IMR-90 (cell line): ENCODE measurements around the gene AVPR1B. TPM values are rescaled to one million over a fixed set of nuclear protein-coding genes. Genes with fewer than 3 reads are reported as not detected.

ENCODE experiments used
- ATAC-seq: fragments of 200-7000 bp; cut with Tn5 transposase; 2 replicates; pipeline ENCODE4 v1.9.1; 2020; ENCODE audit warnings: low read depth, mild to moderate bottlenecking, moderate library complexity
- BruUV-seq: library from RNA; stranded (reverse); fragments of 400-500 nt; replicated peaks from 2 replicates; lab custom pipeline; 2021; lab: Mats Ljungman, UMichigan
- CTCF ChIA-PET: fragments of 300-600 bp; formaldehyde crosslinking; extraction: SDS; loops from one replicate; lab custom pipeline; 2021; ENCODE audit warnings: antibody characterized with exemption; lab: Yijun Ruan, JAX
- POLR2A ChIA-PET: fragments of 300-600 bp; sonication (Branson Sonifier 250); formaldehyde crosslinking; loops from one replicate; lab custom pipeline; 2022; ENCODE audit warnings: antibody characterized with exemption; ENCODE audit not compliant: unreplicated experiment; lab: Charles Lee
- DNase-seq: peaks from one replicate; pipeline ENCODE4 v3.0.0; 2013
- H2AFZ ChIP-seq: replicated peaks from 2 replicates; pipeline ENCODE3; 2013; ENCODE audit warnings: low read length, mild to moderate bottlenecking; ENCODE audit not compliant: poor library complexity
- H2AK5ac ChIP-seq: 2 replicates; pipeline ENCODE4 v1.6.1; 2013; ENCODE audit warnings: low read depth, low read length, inconsistent platforms
- H2AK9ac ChIP-seq: replicated peaks from 2 replicates; pipeline ENCODE3; 2013; ENCODE audit warnings: mild to moderate bottlenecking, low read depth, low read length, moderate library complexity; ENCODE audit not compliant: poor library complexity
- H2BK120ac ChIP-seq: 2 replicates; pipeline ENCODE4 v1.6.1; 2013; ENCODE audit warnings: low read depth, low read length, inconsistent platforms
- H2BK15ac ChIP-seq: 3 replicates; pipeline ENCODE4 v1.6.1; 2013; ENCODE audit warnings: low read depth, low read length, inconsistent platforms
- H2BK20ac ChIP-seq: 2 replicates; pipeline ENCODE4 v1.6.1; 2013; ENCODE audit warnings: low read depth, mild to moderate bottlenecking, inconsistent platforms, low read length, moderate library complexity
- H2BK5ac ChIP-seq: 2 replicates; pipeline ENCODE4 v1.6.1; 2013; ENCODE audit warnings: mild to moderate bottlenecking, low read depth, low read length, inconsistent platforms; ENCODE audit not compliant: poor library complexity, severe bottlenecking
- H3K14ac ChIP-seq: replicated peaks from 2 replicates; pipeline ENCODE4 v1.6.1; 2013; ENCODE audit warnings: low read depth, low read length, inconsistent platforms
- H3K18ac ChIP-seq: 2 replicates; pipeline ENCODE4 v1.6.1; 2013; ENCODE audit warnings: low read depth, low read length, control low read depth
- H3K23ac ChIP-seq: 2 replicates; pipeline ENCODE4 v1.6.1; 2013; ENCODE audit warnings: low read depth, low read length, inconsistent platforms
- H3K27ac ChIP-seq: 2 replicates; pipeline ENCODE4 v1.5.1; 2013; ENCODE audit warnings: mild to moderate bottlenecking, control low read depth, low read length; ENCODE audit not compliant: insufficient read depth
- H3K27me3 ChIP-seq: 2 replicates; pipeline ENCODE4 v1.6.1; 2013; ENCODE audit warnings: low read length; ENCODE audit not compliant: control insufficient read depth, insufficient read depth
- H3K36me3 ChIP-seq: 2 replicates; pipeline ENCODE4 v1.6.1; 2013; ENCODE audit warnings: low read length, mixed read lengths; ENCODE audit not compliant: control insufficient read depth, insufficient read depth
- H3K4ac ChIP-seq: 2 replicates; pipeline ENCODE4 v1.6.1; 2013; ENCODE audit warnings: low read depth, low read length, inconsistent platforms
- H3K4me1 ChIP-seq: 2 replicates; pipeline ENCODE4 v1.6.1; 2013; ENCODE audit warnings: low read length, mixed read lengths; ENCODE audit not compliant: control insufficient read depth, insufficient read depth
- H3K4me2 ChIP-seq: 2 replicates; pipeline ENCODE4 v1.6.1; 2013; ENCODE audit warnings: low read depth, mild to moderate bottlenecking, control low read depth, low read length, moderate library complexity
- H3K4me3 ChIP-seq: 2 replicates; pipeline ENCODE4 v1.5.1; 2013; ENCODE audit warnings: low read depth, mild to moderate bottlenecking, control low read depth, low read length, moderate library complexity; ENCODE audit not compliant: insufficient read depth
- H3K56ac ChIP-seq: 2 replicates; pipeline ENCODE4 v1.6.1; 2013; ENCODE audit warnings: low read length, inconsistent platforms; ENCODE audit not compliant: insufficient read depth; ENCODE audit errors: extremely low read depth
- H3K79me1 ChIP-seq, 2 experiments: 2 replicates each; pipeline ENCODE4 v1.6.1; 2013; ENCODE audit warnings: low read length in 2 of 2, inconsistent platforms in 1 of 2, low read depth in 1 of 2
- H3K9ac ChIP-seq: 2 replicates; pipeline ENCODE4 v1.6.1; 2013; ENCODE audit warnings: low read depth, low read length, control low read depth
- H3K9me1 ChIP-seq: 2 replicates; pipeline ENCODE4 v1.6.1; 2013; ENCODE audit warnings: low read length, inconsistent platforms; ENCODE audit not compliant: insufficient read depth
- H3K9me3 ChIP-seq: 2 replicates; pipeline ENCODE4 v1.6.1; 2013; ENCODE audit warnings: low read length; ENCODE audit not compliant: control insufficient read depth, insufficient read depth
- H4K20me1 ChIP-seq: 2 replicates; pipeline ENCODE4 v1.6.1; 2013; ENCODE audit warnings: low read length, inconsistent platforms; ENCODE audit not compliant: insufficient read depth
- H4K5ac ChIP-seq: 2 replicates; pipeline ENCODE4 v1.6.1; 2013; ENCODE audit warnings: mild to moderate bottlenecking, low read depth, low read length, control low read depth
- H4K8ac ChIP-seq, 2 experiments: 2 replicates each; pipeline ENCODE4 v1.6.1; 2013; ENCODE audit warnings: low read depth in 2 of 2, low read length in 2 of 2, control low read depth in 1 of 2, inconsistent platforms in 1 of 2
- H4K91ac ChIP-seq: 2 replicates; pipeline ENCODE4 v1.6.1; 2013; ENCODE audit warnings: low read depth, low read length, inconsistent platforms; ENCODE audit not compliant: insufficient read depth
- BHLHE40 ChIP-seq: fragments of 150-350 bp; IDR thresholded peaks from 2 replicates; pipeline ENCODE4 v1.6.1; 2016; ENCODE audit warnings: mild to moderate bottlenecking, low read depth, low read length
- CEBPB ChIP-seq: IDR thresholded peaks from 2 replicates; pipeline ENCODE4 v1.6.1; 2012; ENCODE audit warnings: low read depth, low read length, improper control_type of control experiment
- CHD1 ChIP-seq: IDR thresholded peaks from 2 replicates; pipeline ENCODE4 v1.6.1; 2012; ENCODE audit warnings: low read depth, low read length, improper control_type of control experiment
- CTCF ChIP-seq: conservative IDR thresholded peaks from 2 replicates; pipeline ENCODE4 v1.5.1; 2012; ENCODE audit warnings: mild to moderate bottlenecking, low read depth, low read length, improper control_type of control experiment
- FOS ChIP-seq: fragments of 150-350 bp; IDR thresholded peaks from 2 replicates; pipeline ENCODE4 v1.6.1; 2016; ENCODE audit warnings: low read depth, low read length
- MAFK ChIP-seq: IDR thresholded peaks from 2 replicates; pipeline ENCODE4 v1.6.1; 2012; ENCODE audit warnings: low read depth, low read length, improper control_type of control experiment
- MAZ ChIP-seq: IDR thresholded peaks from 2 replicates; pipeline ENCODE4 v1.6.1; 2012; ENCODE audit warnings: low read depth, mild to moderate bottlenecking, low read length, improper control_type of control experiment, moderate library complexity, borderline replicate concordance
- MXI1 ChIP-seq: IDR thresholded peaks from 2 replicates; pipeline ENCODE4 v1.6.1; 2012; ENCODE audit warnings: low read depth, mild to moderate bottlenecking, low read length, moderate library complexity, borderline replicate concordance
- NFE2L2 ChIP-seq: fragments of 150-350 bp; IDR thresholded peaks from 2 replicates; pipeline ENCODE4 v1.6.1; 2016; ENCODE audit warnings: low read depth, mild to moderate bottlenecking, low read length
- POLR2A ChIP-seq: IDR thresholded peaks from 2 replicates; pipeline ENCODE4 v1.6.1; 2012; ENCODE audit warnings: mild to moderate bottlenecking, low read depth, low read length
- RAD21 ChIP-seq: IDR thresholded peaks from 2 replicates; pipeline ENCODE4 v1.6.1; 2012; ENCODE audit warnings: low read length, improper control_type of control experiment
- RCOR1 ChIP-seq: IDR thresholded peaks from 2 replicates; pipeline ENCODE4 v1.6.1; 2012; ENCODE audit warnings: mild to moderate bottlenecking, low read length, improper control_type of control experiment; ENCODE audit not compliant: insufficient replicate concordance
- RFX5 ChIP-seq: IDR thresholded peaks from 2 replicates; pipeline ENCODE4 v1.8.0; 2012; ENCODE audit warnings: low read depth, mild to moderate bottlenecking, low read length, moderate library complexity
- SMC3 ChIP-seq: fragments of 150-350 bp; IDR thresholded peaks from 2 replicates; pipeline ENCODE4 v1.6.1; 2016; ENCODE audit warnings: low read depth, mild to moderate bottlenecking, antibody characterized with exemption, low read length, moderate library complexity
- WGBS, 2 experiments: methylation state at CpG; one replicate each; pipeline versions ENCODE4 v1.1.5 to v1.1.7; 2013; ENCODE audit warnings: missing lambda C conversion rate in 2 of 2; ENCODE audit not compliant: insufficient read length in 1 of 2; ENCODE audit errors: extremely low coverage in 2 of 2; 5-methylcytosine and 5-hydroxymethylcytosine counted together
- dilution Hi-C: fragments of 300-500 bp; cut with HindIII; formaldehyde crosslinking; loops from one replicate; pipeline ENCODE4 v1.14.3; 2018; ENCODE audit warnings: low sequenced_read_pairs; ENCODE audit not compliant: unreplicated experiment
- in situ Hi-C: fragments of 300-500 bp; cut with MboI; formaldehyde crosslinking; loops from 3 replicates; pipeline ENCODE4 v1.14.3; 2019; ENCODE audit warnings: low sequenced_read_pairs, inconsistent platforms, mixed read lengths
- intact Hi-C: fragments of 100-400 bp; cut with micrococcal nuclease; formaldehyde crosslinking; loops from 2 replicates; pipeline ENCODE4 v1.10.0; 2022
- polyA plus RNA-seq, 3 experiments: library from polyadenylated mRNA; depleted of rRNA; stranded (reverse); fragments of >200 nt; gene quantifications; 2 replicates each; pipeline ENCODE4 v1.2.3, GENCODE V29; 2012; ENCODE audit warnings: low replicate concordance in 1 of 3
- total RNA-seq: library from RNA; depleted of rRNA; stranded (reverse); fragments of >200 nt; gene quantifications from 2 replicates; pipeline ENCODE4 v1.2.3, GENCODE V29; 2012
- TF ChIP-seq, protein P1 (sequence below): fragments of 150-350 bp; IDR thresholded peaks from 2 replicates; pipeline ENCODE4 v1.6.1; 2017; ENCODE audit warnings: mild to moderate bottlenecking, antibody characterized with exemption, low read length, low read depth
- TF ChIP-seq, protein P2 (sequence below): fragments of 150-350 bp; IDR thresholded peaks from 2 replicates; pipeline ENCODE4 v1.6.1; 2016; ENCODE audit warnings: low read depth, mild to moderate bottlenecking, low read length, moderate library complexity, borderline replicate concordance

The AVPR1B gene
- total and polyA plus RNA-seq, 2 of the 4 experiments (the other 2 are of a cell fraction) = not detected

DNA sequence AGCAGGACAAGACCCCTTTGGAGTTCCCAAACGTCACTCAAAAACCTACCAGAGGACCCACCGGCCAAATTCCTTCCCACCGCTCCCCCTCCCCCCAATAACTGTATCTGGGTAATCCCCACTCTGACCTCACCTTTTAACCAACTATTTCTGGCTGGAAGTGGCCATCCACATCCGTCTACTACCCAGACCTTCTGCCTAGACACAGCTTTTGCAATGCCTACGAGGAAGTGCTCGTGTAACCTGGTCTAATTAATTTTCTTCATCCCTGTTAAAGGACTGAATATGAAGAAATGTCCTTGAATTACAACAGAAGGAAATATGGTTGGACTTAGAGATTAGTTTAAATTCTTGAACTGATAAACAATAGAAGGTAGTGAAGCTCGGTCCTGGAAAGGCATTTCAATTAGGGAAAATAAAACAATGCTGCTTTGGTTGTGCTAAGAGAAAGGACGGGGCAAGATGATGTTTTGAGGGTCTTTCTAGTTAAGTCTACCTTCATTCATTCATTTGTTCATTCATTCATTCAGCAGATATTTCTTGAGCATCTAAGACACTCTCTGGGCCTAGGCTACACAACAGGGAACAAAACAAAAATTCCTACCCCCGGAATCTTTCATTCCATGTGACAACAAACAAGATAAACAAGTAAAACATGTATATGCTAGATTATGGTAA is 18.8 kb downstream of the AVPR1B start:
- H3K9ac ChIP-seq = no peak overlapping the region
- BruUV-seq = no TSS peak

More for the DNA sequence above, 18.8 kb downstream of the AVPR1B start:
- dilution Hi-C loops = no loop called here
- Histone ChIP-seq H2BK20ac (no peak overlapping the region), H3K56ac (no peak overlapping the region), H4K5ac (no peak overlapping the region), H3K27me3 (peaks cover 58% of the 10 kb centered on the region), H3K4me2 (no peak overlapping the region), H3K9me3 (no peaks in the 10 kb centered on the region), H2AFZ (no peak overlapping the region), H3K23ac (no peak overlapping the region), H4K20me1 (no peaks in the 10 kb centered on the region), H3K14ac (no peak overlapping the region), H4K8ac (no peak overlapping the region), H3K4me1 (no peaks in the 10 kb centered on the region), H3K9me1 (no peaks in the 10 kb centered on the region), H3K79me1 (no peaks in the 10 kb centered on the region), H2AK5ac (no peak overlapping the region), H2BK15ac (no peak overlapping the region), H3K18ac (no peak overlapping the region), H2AK9ac (no peak overlapping the region), H3K27ac (no peak overlapping the region), H4K91ac (no peak overlapping the region), H2BK120ac (no peak overlapping the region), H2BK5ac (no peak overlapping the region), H3K4ac (no peak overlapping the region), H3K4me3 (no peak overlapping the region), H3K36me3 (no peaks in the 10 kb centered on the region)
- no peak for TF ChIP-seq CEBPB
- no peak for TF ChIP-seq SMC3
- TF ChIP-seq, protein P1, sequence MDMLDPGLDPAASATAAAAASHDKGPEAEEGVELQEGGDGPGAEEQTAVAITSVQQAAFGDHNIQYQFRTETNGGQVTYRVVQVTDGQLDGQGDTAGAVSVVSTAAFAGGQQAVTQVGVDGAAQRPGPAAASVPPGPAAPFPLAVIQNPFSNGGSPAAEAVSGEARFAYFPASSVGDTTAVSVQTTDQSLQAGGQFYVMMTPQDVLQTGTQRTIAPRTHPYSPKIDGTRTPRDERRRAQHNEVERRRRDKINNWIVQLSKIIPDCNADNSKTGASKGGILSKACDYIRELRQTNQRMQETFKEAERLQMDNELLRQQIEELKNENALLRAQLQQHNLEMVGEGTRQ = no peak
- no peak for TF ChIP-seq RCOR1
- no peak for TF ChIP-seq FOS
- TF ChIP-seq RFX5 = no peak
- TF ChIP-seq BHLHE40 = no peak
- TF ChIP-seq MAZ = no peak
- TF ChIP-seq MXI1 = no peak
- TF ChIP-seq MAFK = no peak
- TF ChIP-seq NFE2L2 = no peak
- no peak for TF ChIP-seq CHD1
- no peak for TF ChIP-seq CTCF
- TF ChIP-seq, protein P2, sequence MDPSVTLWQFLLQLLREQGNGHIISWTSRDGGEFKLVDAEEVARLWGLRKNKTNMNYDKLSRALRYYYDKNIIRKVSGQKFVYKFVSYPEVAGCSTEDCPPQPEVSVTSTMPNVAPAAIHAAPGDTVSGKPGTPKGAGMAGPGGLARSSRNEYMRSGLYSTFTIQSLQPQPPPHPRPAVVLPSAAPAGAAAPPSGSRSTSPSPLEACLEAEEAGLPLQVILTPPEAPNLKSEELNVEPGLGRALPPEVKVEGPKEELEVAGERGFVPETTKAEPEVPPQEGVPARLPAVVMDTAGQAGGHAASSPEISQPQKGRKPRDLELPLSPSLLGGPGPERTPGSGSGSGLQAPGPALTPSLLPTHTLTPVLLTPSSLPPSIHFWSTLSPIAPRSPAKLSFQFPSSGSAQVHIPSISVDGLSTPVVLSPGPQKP = no peak
- no peak for TF ChIP-seq RAD21
- no peak for TF ChIP-seq POLR2A
- no peak for DNase-seq
- WGBS, 2 experiments = 58% methylated on average over 3 of the region's 9 CpGs; no CpG with 5 or more reads in 1 of the 2 experiments
- ChIA-PET CTCF (no interaction called here), POLR2A (interaction anchor here (0.5 kb wide), 1 partner anchor 34 kb away, joined by 3 read pairs; no protein-coding TSS in a partner anchor)
- intact Hi-C loops = no loop called here
- no peak for ATAC-seq
- in situ Hi-C loops = no loop called here
